Liver (tissue), 9 donors: ENCODE results near the gene LGALS4. TPM values are rescaled to one million over a fixed set of nuclear protein-coding genes. Genes with fewer than 3 reads are reported as not detected.

Experiments used
- DNase-seq: peaks from one replicate; pipeline ENCODE4 v3.0.0-alpha.2; 2017; ENCODE audit warnings: low spot score
- H3K27ac ChIP-seq, 2 donors: one replicate each; pipeline ENCODE4 v1.7.0; 2013; ENCODE audit warnings: inconsistent platforms in 2 of 2, low read length in 2 of 2, control low read depth in 1 of 2, low read depth in 1 of 2, mild to moderate bottlenecking in 1 of 2
- H3K27me3 ChIP-seq, 4 donors: one replicate each; pipeline versions ENCODE4 v1.6.1 to v1.7.0; 2013; ENCODE audit warnings: low read length in 3 of 4, inconsistent platforms in 1 of 4, mild to moderate bottlenecking in 1 of 4, moderate library complexity in 1 of 4; ENCODE audit not compliant: control insufficient read depth in 4 of 4, insufficient read depth in 4 of 4
- H3K36me3 ChIP-seq, 4 donors: one replicate each; pipeline versions ENCODE4 v1.6.1 to v1.7.0; 2013; ENCODE audit warnings: low read length in 3 of 4, mild to moderate bottlenecking in 3 of 4, low read depth in 1 of 4, moderate library complexity in 1 of 4; ENCODE audit not compliant: control insufficient read depth in 4 of 4, insufficient read depth in 3 of 4
- H3K4me1 ChIP-seq, 4 donors: one replicate each; pipeline versions ENCODE4 v1.6.1 to v1.7.0; 2013; ENCODE audit warnings: low read length in 3 of 4, mild to moderate bottlenecking in 3 of 4, moderate library complexity in 1 of 4; ENCODE audit not compliant: control insufficient read depth in 4 of 4, insufficient read depth in 4 of 4
- H3K4me3 ChIP-seq, 3 donors: one replicate each; pipeline versions ENCODE4 v1.6.1 to v1.7.0; 2013; ENCODE audit warnings: low read length in 3 of 3, control low read depth in 1 of 3, low read depth in 1 of 3, mild to moderate bottlenecking in 1 of 3
- H3K9ac ChIP-seq, 2 donors: one replicate each; pipeline ENCODE4 v1.7.0; 2013; ENCODE audit warnings: low read length in 2 of 2, mild to moderate bottlenecking in 2 of 2, moderate library complexity in 2 of 2, control low read depth in 1 of 2, low read depth in 1 of 2
- H3K9me3 ChIP-seq, 4 donors: one replicate each; pipeline versions ENCODE4 v1.6.1 to v1.7.0; 2013; ENCODE audit warnings: low read length in 3 of 4; ENCODE audit not compliant: control insufficient read depth in 4 of 4
- EGR1 ChIP-seq, 2 donors: IDR thresholded peaks; 2 replicates each; pipeline ENCODE4 v1.6.1; 2016 to 2018; ENCODE audit warnings: antibody characterized with exemption in 2 of 2, low read depth in 2 of 2
- FOXA1 ChIP-seq: IDR thresholded peaks from 2 replicates; pipeline ENCODE4 v1.6.1; 2016; ENCODE audit warnings: antibody characterized with exemption
- FOXA2 ChIP-seq: IDR thresholded peaks from 2 replicates; pipeline ENCODE4 v1.6.1; 2016; ENCODE audit warnings: antibody characterized with exemption
- GABPA ChIP-seq, 2 donors: IDR thresholded peaks in 1 of 2; conservative IDR thresholded peaks in 1 of 2; 2 replicates each; pipeline ENCODE4 v1.6.1; 2016; ENCODE audit warnings: antibody characterized with exemption in 2 of 2, mild to moderate bottlenecking in 1 of 2, moderate library complexity in 1 of 2
- HNF4A ChIP-seq, 2 donors: conservative IDR thresholded peaks; 2 replicates each; pipeline ENCODE4 v1.6.1; 2016; ENCODE audit warnings: antibody characterized with exemption in 2 of 2, mild to moderate bottlenecking in 2 of 2
- HNF4G ChIP-seq: IDR thresholded peaks from 2 replicates; pipeline ENCODE4 v1.6.1; 2016; ENCODE audit warnings: antibody characterized with exemption
- JUND ChIP-seq, 2 donors: IDR thresholded peaks; 2 replicates each; pipeline ENCODE4 v1.6.1; 2016; ENCODE audit warnings: antibody characterized with exemption in 2 of 2
- NR2F2 ChIP-seq: IDR thresholded peaks from 2 replicates; pipeline ENCODE4 v1.6.1; 2016; ENCODE audit warnings: antibody characterized with exemption
- RAD21 ChIP-seq, 2 donors: IDR thresholded peaks; 2 replicates each; pipeline ENCODE4 v1.6.1; 2016; ENCODE audit warnings: antibody characterized with exemption in 2 of 2, mild to moderate bottlenecking in 2 of 2
- RXRA ChIP-seq, 2 donors: IDR thresholded peaks; 2 replicates each; pipeline ENCODE4 v1.6.1; 2017 to 2018; ENCODE audit warnings: antibody characterized with exemption in 2 of 2, mild to moderate bottlenecking in 1 of 2
- SP1 ChIP-seq: IDR thresholded peaks from 2 replicates; pipeline ENCODE4 v1.6.1; 2018; ENCODE audit warnings: antibody characterized with exemption, mild to moderate bottlenecking
- TAF1 ChIP-seq: conservative IDR thresholded peaks from 2 replicates; pipeline ENCODE4 v1.6.1; 2016; ENCODE audit warnings: antibody characterized with exemption, mild to moderate bottlenecking
- YY1 ChIP-seq: IDR thresholded peaks from 2 replicates; pipeline ENCODE4 v1.6.1; 2016; ENCODE audit warnings: antibody characterized with exemption, mild to moderate bottlenecking
- WGBS: extraction: QIAGEN DNeasy Blood & Tissue Kit; methylation state at CpG from one replicate; pipeline ENCODE4 v1.1.7; 2013; 5-methylcytosine and 5-hydroxymethylcytosine counted together
- polyA plus RNA-seq, 2 donors: library from polyadenylated mRNA; stranded (reverse) in 1 of 2; unstranded in 1 of 2; fragments of 200-250 nt in 1 of 2; fragments of >200 nt in 1 of 2; fragmentation: Nextera tagmentation in 1 of 2; extraction: Ambion mirVana in 1 of 2; gene quantifications; one replicate each; pipeline versions ENCODE4 v1.2.1 to v1.2.3, GENCODE V29; 2013 to 2015
- total RNA-seq, 2 donors: library from RNA; depleted of rRNA; stranded (reverse); fragments of >200 nt; gene quantifications; one replicate each; pipeline ENCODE4 v1.2.3, GENCODE V29; 2014
- TF ChIP-seq, protein P1 (sequence below): IDR thresholded peaks from 2 replicates; pipeline ENCODE4 v1.6.1; 2016; ENCODE audit warnings: antibody characterized with exemption
- TF ChIP-seq, protein P2 (sequence below): fragments of 150-350 bp; IDR thresholded peaks from 2 replicates; pipeline ENCODE4 v1.5.1; 2017; ENCODE audit warnings: improper control_type of control experiment, low read depth, low read length; ENCODE audit not compliant: missing input control
- TF ChIP-seq, protein P3 (sequence below): IDR thresholded peaks from 2 replicates; pipeline ENCODE4 v1.6.1; 2016; ENCODE audit warnings: antibody characterized with exemption
- TF ChIP-seq, protein P4 (sequence below): IDR thresholded peaks from 2 replicates; pipeline ENCODE4 v1.6.1; 2016; ENCODE audit warnings: antibody characterized with exemption, mild to moderate bottlenecking
- TF ChIP-seq, protein P5 (sequence below): IDR thresholded peaks from 2 replicates; pipeline ENCODE4 v1.6.1; 2016; ENCODE audit warnings: antibody characterized with exemption
- donor health status: healthy.
- donor health status: healthy.
- donor health status: healthy.
- donor health status: healthy.
- donor health status: healthy.

LGALS4 gene
- total and polyA plus RNA-seq, 4 donors: 0.42 to 40.6 (median 12.1) TPM

DNA sequence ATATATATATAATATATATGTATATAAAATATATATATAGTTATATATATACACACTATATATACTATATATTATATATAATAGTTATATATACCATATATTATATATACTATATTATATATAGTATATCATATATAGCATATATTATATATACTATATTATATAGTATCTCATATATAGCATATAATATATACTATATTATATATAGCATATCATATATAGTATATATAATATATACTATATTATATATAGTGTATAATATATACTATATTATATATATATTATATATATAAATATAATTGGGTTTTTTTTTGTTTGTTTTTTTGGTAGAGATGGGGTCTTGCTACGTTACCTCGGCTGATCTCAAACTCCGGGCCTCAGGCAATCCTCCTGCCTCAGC lies 48.6 kb upstream of the LGALS4 start:
- H3K27me3 ChIP-seq: no peaks in the 10 kb centered on the region
- H3K4me1 ChIP-seq: peaks cover 0 to 6% (median 2%) of the 10 kb centered on the region in 4 donors
- TF ChIP-seq, protein P1, sequence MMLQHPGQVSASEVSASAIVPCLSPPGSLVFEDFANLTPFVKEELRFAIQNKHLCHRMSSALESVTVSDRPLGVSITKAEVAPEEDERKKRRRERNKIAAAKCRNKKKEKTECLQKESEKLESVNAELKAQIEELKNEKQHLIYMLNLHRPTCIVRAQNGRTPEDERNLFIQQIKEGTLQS: no peak
- TF ChIP-seq, protein P2, sequence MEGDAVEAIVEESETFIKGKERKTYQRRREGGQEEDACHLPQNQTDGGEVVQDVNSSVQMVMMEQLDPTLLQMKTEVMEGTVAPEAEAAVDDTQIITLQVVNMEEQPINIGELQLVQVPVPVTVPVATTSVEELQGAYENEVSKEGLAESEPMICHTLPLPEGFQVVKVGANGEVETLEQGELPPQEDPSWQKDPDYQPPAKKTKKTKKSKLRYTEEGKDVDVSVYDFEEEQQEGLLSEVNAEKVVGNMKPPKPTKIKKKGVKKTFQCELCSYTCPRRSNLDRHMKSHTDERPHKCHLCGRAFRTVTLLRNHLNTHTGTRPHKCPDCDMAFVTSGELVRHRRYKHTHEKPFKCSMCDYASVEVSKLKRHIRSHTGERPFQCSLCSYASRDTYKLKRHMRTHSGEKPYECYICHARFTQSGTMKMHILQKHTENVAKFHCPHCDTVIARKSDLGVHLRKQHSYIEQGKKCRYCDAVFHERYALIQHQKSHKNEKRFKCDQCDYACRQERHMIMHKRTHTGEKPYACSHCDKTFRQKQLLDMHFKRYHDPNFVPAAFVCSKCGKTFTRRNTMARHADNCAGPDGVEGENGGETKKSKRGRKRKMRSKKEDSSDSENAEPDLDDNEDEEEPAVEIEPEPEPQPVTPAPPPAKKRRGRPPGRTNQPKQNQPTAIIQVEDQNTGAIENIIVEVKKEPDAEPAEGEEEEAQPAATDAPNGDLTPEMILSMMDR: no peak
- TF ChIP-seq HNF4A (conservative IDR thresholded peaks at IDR 0.05) (no peak), YY1 (no peak), SP1 (no peak), GABPA (IDR thresholded peaks at IDR 0.05 in 1 of 2, conservative IDR thresholded peaks at IDR 0.05 in 1 of 2) (no peak), RAD21 (IDR thresholded peaks at IDR 0.05) (no peak), RXRA (IDR thresholded peaks at IDR 0.05) (no peak), EGR1 (IDR thresholded peaks at IDR 0.05; ENCODE audit: low read depth in 2 of 2) (no peak), FOXA1 (no peak), NR2F2 (no peak), TAF1 (no peak), FOXA2 (no peak), HNF4G (no peak), JUND (IDR thresholded peaks at IDR 0.05) (no peak)
- TF ChIP-seq, protein P3, sequence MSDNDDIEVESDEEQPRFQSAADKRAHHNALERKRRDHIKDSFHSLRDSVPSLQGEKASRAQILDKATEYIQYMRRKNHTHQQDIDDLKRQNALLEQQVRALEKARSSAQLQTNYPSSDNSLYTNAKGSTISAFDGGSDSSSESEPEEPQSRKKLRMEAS: no peak
- TF ChIP-seq, protein P4, sequence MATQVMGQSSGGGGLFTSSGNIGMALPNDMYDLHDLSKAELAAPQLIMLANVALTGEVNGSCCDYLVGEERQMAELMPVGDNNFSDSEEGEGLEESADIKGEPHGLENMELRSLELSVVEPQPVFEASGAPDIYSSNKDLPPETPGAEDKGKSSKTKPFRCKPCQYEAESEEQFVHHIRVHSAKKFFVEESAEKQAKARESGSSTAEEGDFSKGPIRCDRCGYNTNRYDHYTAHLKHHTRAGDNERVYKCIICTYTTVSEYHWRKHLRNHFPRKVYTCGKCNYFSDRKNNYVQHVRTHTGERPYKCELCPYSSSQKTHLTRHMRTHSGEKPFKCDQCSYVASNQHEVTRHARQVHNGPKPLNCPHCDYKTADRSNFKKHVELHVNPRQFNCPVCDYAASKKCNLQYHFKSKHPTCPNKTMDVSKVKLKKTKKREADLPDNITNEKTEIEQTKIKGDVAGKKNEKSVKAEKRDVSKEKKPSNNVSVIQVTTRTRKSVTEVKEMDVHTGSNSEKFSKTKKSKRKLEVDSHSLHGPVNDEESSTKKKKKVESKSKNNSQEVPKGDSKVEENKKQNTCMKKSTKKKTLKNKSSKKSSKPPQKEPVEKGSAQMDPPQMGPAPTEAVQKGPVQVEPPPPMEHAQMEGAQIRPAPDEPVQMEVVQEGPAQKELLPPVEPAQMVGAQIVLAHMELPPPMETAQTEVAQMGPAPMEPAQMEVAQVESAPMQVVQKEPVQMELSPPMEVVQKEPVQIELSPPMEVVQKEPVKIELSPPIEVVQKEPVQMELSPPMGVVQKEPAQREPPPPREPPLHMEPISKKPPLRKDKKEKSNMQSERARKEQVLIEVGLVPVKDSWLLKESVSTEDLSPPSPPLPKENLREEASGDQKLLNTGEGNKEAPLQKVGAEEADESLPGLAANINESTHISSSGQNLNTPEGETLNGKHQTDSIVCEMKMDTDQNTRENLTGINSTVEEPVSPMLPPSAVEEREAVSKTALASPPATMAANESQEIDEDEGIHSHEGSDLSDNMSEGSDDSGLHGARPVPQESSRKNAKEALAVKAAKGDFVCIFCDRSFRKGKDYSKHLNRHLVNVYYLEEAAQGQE: no peak
- TF ChIP-seq, protein P5, sequence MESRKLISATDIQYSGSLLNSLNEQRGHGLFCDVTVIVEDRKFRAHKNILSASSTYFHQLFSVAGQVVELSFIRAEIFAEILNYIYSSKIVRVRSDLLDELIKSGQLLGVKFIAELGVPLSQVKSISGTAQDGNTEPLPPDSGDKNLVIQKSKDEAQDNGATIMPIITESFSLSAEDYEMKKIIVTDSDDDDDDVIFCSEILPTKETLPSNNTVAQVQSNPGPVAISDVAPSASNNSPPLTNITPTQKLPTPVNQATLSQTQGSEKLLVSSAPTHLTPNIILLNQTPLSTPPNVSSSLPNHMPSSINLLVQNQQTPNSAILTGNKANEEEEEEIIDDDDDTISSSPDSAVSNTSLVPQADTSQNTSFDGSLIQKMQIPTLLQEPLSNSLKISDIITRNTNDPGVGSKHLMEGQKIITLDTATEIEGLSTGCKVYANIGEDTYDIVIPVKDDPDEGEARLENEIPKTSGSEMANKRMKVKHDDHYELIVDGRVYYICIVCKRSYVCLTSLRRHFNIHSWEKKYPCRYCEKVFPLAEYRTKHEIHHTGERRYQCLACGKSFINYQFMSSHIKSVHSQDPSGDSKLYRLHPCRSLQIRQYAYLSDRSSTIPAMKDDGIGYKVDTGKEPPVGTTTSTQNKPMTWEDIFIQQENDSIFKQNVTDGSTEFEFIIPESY: no peak
- H3K9me3 ChIP-seq: no peaks in the 10 kb centered on the region
- 99% methylated on average over 3 of the region's 3 CpGs for WGBS
- H3K36me3 ChIP-seq: no peaks in the 10 kb centered on the region
- no peak for DNase-seq
- no peak overlapping the region for H3K9ac ChIP-seq
- H3K27ac ChIP-seq: no peak overlapping the region
- no peak overlapping the region for H3K4me3 ChIP-seq
